Measurements from ENCODE around the gene ARL15.

DNA sequence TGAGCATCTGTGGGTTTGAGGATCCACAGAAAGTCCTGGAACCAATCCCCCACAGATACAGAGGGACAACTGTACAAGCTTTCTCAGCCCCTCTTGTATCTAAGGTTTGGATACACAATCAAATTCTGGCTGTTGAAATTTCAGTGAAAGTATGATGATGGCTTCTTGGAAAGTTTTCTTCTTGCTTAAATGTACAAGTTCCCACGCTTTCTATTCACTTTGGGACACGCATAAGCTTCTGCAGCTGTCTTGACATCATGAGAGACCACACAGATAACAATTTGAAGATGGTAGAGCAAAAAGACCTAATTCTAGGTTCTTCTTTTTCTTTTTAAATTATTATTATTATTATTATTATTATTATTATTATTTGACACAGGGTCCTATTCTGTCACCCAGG, 31.6 kb upstream of the ARL15 start:
- TF ChIP-seq, protein P1, sequence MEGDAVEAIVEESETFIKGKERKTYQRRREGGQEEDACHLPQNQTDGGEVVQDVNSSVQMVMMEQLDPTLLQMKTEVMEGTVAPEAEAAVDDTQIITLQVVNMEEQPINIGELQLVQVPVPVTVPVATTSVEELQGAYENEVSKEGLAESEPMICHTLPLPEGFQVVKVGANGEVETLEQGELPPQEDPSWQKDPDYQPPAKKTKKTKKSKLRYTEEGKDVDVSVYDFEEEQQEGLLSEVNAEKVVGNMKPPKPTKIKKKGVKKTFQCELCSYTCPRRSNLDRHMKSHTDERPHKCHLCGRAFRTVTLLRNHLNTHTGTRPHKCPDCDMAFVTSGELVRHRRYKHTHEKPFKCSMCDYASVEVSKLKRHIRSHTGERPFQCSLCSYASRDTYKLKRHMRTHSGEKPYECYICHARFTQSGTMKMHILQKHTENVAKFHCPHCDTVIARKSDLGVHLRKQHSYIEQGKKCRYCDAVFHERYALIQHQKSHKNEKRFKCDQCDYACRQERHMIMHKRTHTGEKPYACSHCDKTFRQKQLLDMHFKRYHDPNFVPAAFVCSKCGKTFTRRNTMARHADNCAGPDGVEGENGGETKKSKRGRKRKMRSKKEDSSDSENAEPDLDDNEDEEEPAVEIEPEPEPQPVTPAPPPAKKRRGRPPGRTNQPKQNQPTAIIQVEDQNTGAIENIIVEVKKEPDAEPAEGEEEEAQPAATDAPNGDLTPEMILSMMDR (IDR thresholded peaks at IDR 0.05), result no peak
- TF ChIP-seq POLR2AphosphoS5 (IDR thresholded peaks at IDR 0.05) (no peak), EP300 (IDR thresholded peaks at IDR 0.05) (no peak), POLR2A (IDR thresholded peaks at IDR 0.05) (no peak)
